Activated CD4-positive, alpha-beta T cell treated with anti-CD3 and anti-CD28 coated beads for 1 hour (primary cell): ENCODE results near the gene NEDD4L.
"Not testable (repeated sequence)": the region's sequence is repeated elsewhere in the genome, so short reads cannot be mapped to it uniquely, and the experiment has no call there.

Source experiments
- DNase-seq: peaks from one replicate; pipeline ENCODE4 v3.0.0-alpha.2; 2020

The NEDD4L gene

GRCh38 chr18:58249712-58250111, 205.7 kb downstream of the NEDD4L start:
- no peak for DNase-seq

DNA sequence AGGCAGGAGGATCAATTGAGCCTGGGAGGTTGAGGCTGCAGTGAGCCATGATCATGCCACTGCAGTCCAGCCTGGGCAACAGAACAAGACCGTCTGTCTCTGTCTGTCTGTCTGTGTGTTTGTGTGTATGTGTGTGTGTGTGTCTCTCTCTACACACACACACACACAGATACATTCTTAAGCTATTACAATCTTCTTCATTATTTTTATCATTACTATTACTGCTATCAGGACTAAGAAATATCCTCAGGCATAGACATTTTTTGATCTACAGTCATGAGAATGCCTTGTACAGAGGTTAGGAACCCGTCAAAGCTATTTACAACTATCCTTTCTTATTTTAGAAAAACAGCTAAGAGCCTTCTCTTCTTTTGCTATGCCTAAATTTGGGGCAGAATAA, 207.4 kb downstream of the NEDD4L start:
- DNase-seq, result no peak

- DNase-seq, result no peak
Observed at GRCh38 chr18:58252166-58252565, 208.1 kb downstream of the NEDD4L start.

- no peak for DNase-seq
Observed at GRCh38 chr18:58253318-58253717, 209.3 kb downstream of the NEDD4L start.

DNA sequence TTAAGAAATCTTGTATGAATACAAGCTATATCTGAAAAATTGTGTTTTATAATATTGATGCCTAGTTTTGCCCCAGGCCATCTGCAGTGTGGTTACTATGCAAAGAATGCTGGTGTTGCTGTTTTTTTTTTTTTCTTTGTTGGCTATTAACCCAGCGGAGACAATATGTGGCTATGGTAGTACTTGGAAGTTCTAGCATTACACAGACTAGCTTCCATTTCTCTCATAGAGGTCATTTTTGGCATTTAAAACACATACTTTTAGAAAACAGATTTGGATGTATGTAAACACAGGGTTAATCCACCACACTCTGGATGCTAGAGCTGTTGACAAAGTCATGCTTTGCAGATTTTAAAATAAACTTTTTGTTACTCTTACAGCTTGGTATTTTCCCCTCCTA, 209.8 kb downstream of the NEDD4L start:
- no peak for DNase-seq

DNA sequence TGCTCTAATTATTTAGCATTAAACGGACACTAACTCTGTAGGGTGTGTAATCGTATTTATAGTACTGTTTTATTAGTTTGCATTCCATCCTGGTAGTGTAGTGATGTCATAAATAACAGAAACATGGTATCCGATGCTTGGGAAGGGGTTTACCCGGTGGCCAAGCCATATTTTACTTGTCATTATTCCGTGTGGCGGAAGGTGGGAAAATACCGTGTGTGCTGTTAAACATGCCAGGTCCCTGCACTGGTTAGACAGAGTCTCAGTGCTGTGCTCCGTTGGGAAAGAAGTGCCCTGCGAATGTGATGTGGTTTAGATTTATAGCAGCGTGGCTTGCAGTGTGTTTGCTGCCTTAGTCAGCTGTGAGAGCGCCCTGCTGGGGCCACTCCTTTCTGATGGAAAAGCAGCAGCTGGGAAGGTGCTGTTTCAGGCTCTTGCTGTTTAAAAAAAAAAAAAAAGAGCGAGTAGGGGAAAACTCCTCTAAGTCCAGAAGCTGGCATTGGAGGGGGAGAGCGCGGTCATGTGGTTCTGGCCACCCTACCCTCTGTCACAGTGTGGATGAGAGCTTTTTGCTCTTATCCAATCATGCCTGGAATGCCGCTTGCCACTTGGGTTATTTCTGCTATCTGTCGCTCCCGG, 211.0 kb downstream of the NEDD4L start:
- DNase-seq, result no peak

GRCh38 chr18:58255701-58256311, 211.8 kb downstream of the NEDD4L start:
- DNase-seq, result no peak

- DNase-seq, result no peak
Observed at GRCh38 chr18:58256316-58257080, 212.5 kb downstream of the NEDD4L start.

GRCh38 chr18:58257461-58257860, 213.4 kb downstream of the NEDD4L start:
- no peak for DNase-seq

DNA sequence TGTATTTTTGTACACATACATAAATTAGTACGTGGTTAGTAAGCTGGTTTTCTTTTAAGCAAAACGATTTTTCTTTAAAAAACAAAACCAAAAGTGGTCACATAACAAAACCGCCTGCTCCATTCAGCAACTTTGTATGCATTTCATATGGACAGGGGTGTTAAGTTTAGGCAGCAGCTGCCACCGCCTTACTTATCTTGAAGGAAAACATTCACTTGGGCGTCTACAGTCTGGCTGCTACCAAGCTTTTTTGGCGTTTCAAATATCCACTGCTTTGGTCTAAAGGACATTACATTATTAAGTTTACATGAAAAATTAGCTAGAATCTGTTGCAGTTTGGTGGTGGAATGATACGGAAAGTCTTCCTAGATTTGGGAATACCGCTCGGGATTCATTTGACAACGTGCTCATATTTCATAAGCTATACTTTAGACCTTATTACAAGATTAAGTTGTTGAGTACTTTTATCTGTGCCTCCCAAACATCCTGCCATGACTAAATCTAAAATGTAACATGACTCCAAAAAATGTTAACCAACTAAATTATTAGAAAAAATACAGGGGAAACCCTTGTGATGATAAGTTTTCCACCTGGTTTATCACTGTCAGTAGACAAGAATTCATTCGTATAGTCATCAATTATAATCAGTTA, 214.8 kb downstream of the NEDD4L start:
- no peak for DNase-seq

- DNase-seq, result no peak
Observed at GRCh38 chr18:58263055-58263957, 219.3 kb downstream of the NEDD4L start.

DNA sequence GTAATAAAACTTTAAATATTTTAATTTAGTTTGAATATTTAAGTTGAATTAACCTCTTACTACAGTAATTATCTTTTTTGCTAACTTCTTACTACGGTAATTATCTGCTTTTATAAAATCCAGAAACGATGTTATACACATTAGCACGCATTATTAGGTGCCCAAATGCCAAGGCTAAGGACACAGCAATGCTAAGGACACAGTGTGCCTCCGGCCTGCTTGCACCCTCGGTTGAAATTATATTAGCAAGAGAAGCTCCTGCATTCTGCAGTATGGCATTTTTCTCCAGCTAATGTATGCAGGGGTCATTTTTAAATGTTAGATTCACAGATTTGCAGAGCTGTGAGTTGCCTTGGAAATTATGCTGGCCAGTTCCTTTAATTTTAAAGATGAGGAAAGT, 220.0 kb downstream of the NEDD4L start:
- no peak for DNase-seq

DNA sequence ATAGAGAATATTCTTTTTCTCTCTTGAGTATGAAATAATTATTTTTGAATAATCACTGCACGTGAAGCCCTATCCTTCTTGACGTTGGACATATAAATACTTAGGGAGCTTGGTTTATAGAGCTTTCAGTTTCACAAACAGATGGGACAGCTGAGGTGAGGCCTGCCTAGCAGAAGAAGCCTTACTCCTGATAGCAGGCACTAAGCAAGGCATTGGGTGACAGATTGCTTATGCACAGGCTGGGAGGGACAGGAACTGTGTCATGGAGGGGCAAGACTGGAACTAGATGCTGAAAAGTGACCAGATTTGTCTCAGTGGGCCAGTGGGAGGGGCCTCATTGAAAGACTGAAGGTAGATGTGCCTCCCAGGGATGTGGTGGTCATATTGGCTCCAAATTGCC, 220.8 kb downstream of the NEDD4L start:
- no peak for DNase-seq

DNA sequence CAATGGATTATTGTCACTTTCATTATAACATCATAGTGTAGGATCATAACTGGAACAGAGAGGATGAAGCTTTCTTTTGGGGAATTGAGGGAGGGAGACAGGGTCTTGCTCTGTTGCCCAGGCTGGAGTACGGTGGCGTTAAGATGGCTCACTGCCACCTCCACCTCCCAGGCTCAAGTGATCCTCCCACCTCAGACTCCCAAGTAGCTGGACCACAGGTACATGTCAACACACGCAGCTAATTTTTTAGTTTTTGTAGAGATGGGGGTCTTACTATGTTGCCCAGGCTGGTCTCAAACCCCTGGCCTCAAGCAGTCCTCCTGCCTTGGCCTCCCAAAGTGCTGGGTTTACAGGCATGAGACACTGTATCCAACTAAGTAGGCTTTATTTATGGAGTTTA, 221.5 kb downstream of the NEDD4L start:
- not testable (repeated sequence) for DNase-seq

- DNase-seq, result no peak
Observed at GRCh38 chr18:58266291-58266690, 222.3 kb downstream of the NEDD4L start.

DNA sequence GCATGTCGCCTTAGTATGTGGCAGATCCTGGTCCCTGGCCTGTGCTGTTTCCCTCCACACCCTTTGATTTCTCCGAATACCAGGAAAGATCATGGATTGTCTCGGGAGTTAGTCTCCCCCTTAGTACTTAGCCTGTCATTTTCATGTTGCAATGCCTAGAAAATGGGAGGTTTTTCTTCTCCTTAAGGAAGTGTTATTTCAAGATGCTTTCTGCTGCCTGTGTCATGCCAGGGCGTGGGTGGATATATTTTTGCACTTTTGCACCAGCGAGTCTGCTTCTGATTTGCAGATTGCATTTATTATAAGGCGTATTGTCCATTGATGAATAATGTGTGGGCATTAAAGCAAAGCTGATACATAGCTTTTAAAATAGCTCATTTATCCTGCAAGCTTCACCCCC, 223.5 kb downstream of the NEDD4L start:
- DNase-seq, result no peak

- DNase-seq, result no peak
Observed at GRCh38 chr18:58268849-58269248, 224.8 kb downstream of the NEDD4L start.

GRCh38 chr18:58269931-58270330, 225.9 kb downstream of the NEDD4L start:
- DNase-seq, result no peak

DNA sequence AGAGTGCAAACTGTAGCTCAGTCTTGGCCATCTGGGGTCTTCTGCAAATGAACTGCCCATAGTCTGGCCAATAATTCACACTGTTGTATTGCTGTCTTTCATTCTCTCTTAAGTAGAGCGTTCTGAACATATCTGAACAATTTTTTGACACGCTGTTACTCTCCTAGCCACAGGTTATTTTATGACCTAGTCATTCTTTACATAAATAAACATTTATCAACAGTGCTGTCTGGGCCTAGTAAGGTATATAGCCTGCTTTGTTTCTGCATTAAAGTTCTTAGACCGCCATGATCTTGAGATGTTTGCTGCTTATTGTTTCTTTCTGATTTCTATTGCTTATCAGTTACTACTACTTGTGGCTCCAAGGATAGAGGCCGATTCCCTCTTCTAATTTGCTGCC, 226.4 kb downstream of the NEDD4L start:
- no peak for DNase-seq

DNA sequence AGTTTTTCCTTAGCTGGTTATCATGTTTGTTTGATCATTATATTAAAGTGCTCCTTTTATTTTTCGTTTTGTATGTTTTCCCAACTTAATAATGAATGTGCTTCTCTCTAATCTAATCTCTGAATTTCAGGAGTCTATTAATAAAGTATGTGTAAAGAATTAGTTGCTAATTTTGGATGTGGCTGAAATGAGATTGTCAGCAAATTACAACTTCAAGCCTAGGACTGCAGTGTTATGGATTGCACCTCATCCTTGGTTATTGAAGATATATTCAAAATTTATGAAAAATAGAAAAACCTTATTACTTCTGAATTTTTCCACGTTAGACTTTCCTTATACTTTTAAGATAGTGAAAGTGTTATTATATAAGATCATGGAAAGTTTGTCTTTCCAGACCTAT, 227.7 kb downstream of the NEDD4L start:
- DNase-seq, result no peak

DNA sequence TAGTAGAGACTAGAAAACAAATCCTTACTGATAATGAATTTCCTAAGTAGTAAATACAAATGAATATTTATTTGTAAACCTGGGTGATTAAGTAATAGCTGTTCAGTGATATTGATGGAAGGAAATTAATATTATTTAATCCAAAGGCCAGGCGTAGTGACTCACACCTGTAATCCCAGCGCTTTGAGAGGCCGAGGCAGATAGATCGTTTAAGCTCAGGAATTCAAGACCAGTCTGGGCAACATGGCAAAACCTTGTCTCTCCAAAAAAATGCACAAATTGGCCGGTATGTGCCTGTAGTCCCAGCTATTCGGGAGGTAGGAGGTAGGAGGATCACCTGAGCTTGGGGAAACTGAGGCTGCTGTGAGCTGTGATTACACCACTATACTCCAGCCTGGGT, 228.2 kb downstream of the NEDD4L start:
- no peak for DNase-seq

DNA sequence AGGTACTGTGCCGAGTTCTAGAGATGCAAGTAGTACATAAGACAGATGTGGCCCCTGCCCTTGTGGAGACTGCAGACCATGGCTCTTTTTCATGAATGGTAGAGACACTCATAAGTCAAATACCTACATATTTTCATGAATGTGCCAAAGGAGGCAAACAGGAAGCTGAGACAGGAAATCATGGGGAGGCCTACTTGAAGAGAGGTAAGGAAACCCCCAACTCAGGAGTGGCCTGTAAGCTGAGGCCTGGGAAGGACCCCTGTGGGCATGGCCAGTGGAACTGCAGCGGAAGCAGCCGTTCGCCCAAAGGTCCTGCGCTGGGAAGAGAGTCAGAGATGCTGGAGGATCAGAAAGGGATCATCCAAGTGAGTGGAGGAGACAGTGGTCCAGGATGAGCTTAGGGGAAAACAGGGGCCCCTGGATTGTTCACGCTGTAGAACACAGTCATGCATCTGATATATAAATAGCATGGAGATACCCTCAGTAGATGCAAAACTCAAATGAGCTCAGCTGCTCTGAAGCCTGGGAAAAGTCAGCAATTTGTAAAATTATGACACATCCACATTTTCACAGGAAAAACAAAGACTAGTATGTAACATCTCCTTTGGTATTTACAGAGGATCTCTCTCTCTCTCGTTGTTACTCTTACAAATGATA, 228.9 kb downstream of the NEDD4L start:
- DNase-seq, result no peak
